Stomach (tissue), 9 donors: ENCODE measurements around the gene SOX6. TPM values are rescaled to one million over a fixed set of nuclear protein-coding genes. Genes with fewer than 3 reads are reported as not detected.

Source experiments
- DNase-seq, 2 donors: peaks; one replicate each; pipeline versions ENCODE4 v3.0.0 to v3.0.0-alpha.2; 2013 to 2019
- H3K27ac ChIP-seq, 5 donors: fragments of 200-600 bp in 4 of 5; sonication (generic) in 4 of 5; one replicate each; pipeline ENCODE4 v1.5.1; 2013 to 2019; ENCODE audit warnings: mild to moderate bottlenecking in 1 of 5, moderate library complexity in 1 of 5
- H3K27me3 ChIP-seq, 3 donors: fragments of 200-600 bp; sonication (generic); one replicate each; pipeline ENCODE4 v1.5.1; 2017 to 2019; ENCODE audit warnings: mixed run types in 1 of 3
- H3K36me3 ChIP-seq, 4 donors: fragments of 200-600 bp; sonication (generic); 1 replicate in 3 of 4; 2 replicates in 1 of 4; pipeline ENCODE4 v1.5.1; 2016 to 2019
- H3K4me1 ChIP-seq, 4 donors: fragments of 200-600 bp; sonication (generic); one replicate each; pipeline ENCODE4 v1.5.1; 2016 to 2019
- H3K4me3 ChIP-seq, 4 donors: fragments of 200-600 bp; sonication (generic) in 3 of 4; one replicate each; pipeline ENCODE4 v1.5.1; 2016 to 2019; ENCODE audit warnings: mild to moderate bottlenecking in 1 of 4
- H3K9me3 ChIP-seq, 4 donors: fragments of 200-600 bp; sonication (generic); one replicate each; pipeline ENCODE4 v1.5.1; 2016 to 2019
- EP300 ChIP-seq: sonication (generic); formaldehyde crosslinking; IDR thresholded peaks from one replicate; pipeline ENCODE4 v1.6.1; 2017; ENCODE audit warnings: antibody characterized with exemption
- POLR2A ChIP-seq, 4 donors: fragments of 450-650 bp; IDR thresholded peaks; one replicate each; pipeline ENCODE4 v1.6.1; 2016; ENCODE audit warnings: antibody characterized with exemption in 4 of 4, control low read depth in 2 of 4, mild to moderate bottlenecking in 1 of 4, moderate library complexity in 1 of 4
- POLR2AphosphoS5 ChIP-seq, 3 donors: sonication (generic); formaldehyde crosslinking; IDR thresholded peaks; one replicate each; pipeline ENCODE4 v1.6.1; 2016; ENCODE audit warnings: antibody characterized with exemption in 3 of 3
- WGBS, 5 donors: extraction: QIAGEN DNeasy Blood & Tissue Kit in 3 of 5; methylation state at CpG; one replicate each; pipeline versions ENCODE4 v1.1.5 to v1.1.7; 2013 to 2018; 5-methylcytosine and 5-hydroxymethylcytosine counted together
- intact Hi-C: fragments of 100-400 bp; cut with DNase I; formaldehyde crosslinking; loops from one replicate; pipeline ENCODE4 v1.15.1; 2023; ENCODE audit warnings: low total_unique reads
- polyA plus RNA-seq, 3 donors: library from polyadenylated mRNA; stranded (reverse); fragments of 200-250 nt; gene quantifications; one replicate each; pipeline ENCODE4 v1.2.3, GENCODE V29; 2013
- total RNA-seq, 5 donors: library from RNA; depleted of rRNA; stranded (reverse); fragments of >200 nt; gene quantifications; one replicate each; pipeline versions ENCODE4 v1.1.0 to v1.2.3, GENCODE V29; 2014 to 2016
- TF ChIP-seq, protein P1 (sequence below), 7 experiments: fragments of 450-650 bp in 4 of 7; fragments of 200-600 bp in 3 of 7; sonication (generic) in 3 of 7; IDR thresholded peaks; one replicate each; pipeline ENCODE4 v1.5.1; 2016 to 2019; ENCODE audit warnings: antibody characterized with exemption in 7 of 7, control low read depth in 2 of 7, mild to moderate bottlenecking in 1 of 7
- donor health status: healthy with polysubstance abuse.
- donor health status: Bipolar disorder and iron deficiency.
- donor health status: healthy.

Gene SOX6
- total and polyA plus RNA-seq, 8 donors: 1.2 to 13.6 (median 4.5) TPM

DNA sequence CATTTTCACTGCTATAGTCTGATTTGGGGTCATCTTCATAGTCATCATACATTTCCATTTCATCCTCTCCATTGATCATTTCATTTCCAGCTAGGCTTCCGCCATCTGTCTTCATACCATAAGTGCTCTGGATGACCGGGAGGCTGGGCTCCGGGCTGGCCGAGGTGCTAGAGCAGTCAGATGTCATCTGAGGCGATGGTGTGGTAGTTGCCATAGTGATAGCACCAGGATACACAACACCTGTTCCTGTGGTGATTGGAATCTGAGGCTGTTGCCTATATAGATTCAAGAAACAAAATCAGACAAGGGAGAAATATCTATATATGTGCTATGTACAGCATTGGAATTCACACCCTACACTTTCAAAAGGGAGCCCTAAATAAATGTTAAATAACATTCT lies 383.5 kb downstream of the SOX6 start:
- no peak overlapping the region for H3K27ac ChIP-seq
- H3K27me3 ChIP-seq: no peaks in the 10 kb centered on the region
- TF ChIP-seq, protein P1, sequence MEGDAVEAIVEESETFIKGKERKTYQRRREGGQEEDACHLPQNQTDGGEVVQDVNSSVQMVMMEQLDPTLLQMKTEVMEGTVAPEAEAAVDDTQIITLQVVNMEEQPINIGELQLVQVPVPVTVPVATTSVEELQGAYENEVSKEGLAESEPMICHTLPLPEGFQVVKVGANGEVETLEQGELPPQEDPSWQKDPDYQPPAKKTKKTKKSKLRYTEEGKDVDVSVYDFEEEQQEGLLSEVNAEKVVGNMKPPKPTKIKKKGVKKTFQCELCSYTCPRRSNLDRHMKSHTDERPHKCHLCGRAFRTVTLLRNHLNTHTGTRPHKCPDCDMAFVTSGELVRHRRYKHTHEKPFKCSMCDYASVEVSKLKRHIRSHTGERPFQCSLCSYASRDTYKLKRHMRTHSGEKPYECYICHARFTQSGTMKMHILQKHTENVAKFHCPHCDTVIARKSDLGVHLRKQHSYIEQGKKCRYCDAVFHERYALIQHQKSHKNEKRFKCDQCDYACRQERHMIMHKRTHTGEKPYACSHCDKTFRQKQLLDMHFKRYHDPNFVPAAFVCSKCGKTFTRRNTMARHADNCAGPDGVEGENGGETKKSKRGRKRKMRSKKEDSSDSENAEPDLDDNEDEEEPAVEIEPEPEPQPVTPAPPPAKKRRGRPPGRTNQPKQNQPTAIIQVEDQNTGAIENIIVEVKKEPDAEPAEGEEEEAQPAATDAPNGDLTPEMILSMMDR (IDR thresholded peaks at IDR 0.05): no peak
- TF ChIP-seq POLR2A (IDR thresholded peaks at IDR 0.05): no peak
- TF ChIP-seq EP300: no peak
- TF ChIP-seq POLR2AphosphoS5 (IDR thresholded peaks at IDR 0.05): no peak
- no peaks in the 10 kb centered on the region for H3K36me3 ChIP-seq
- WGBS, 5 donors: 83 to 91% (median 85%) methylated on average over 5 of the region's 5 CpGs
- H3K4me1 ChIP-seq: peaks cover 18 to 29% (median 25%) of the 10 kb centered on the region in 4 donors
- DNase-seq: no peak
- H3K9me3 ChIP-seq: no peaks in the 10 kb centered on the region
- intact Hi-C loops: no loop called here
- H3K4me3 ChIP-seq: no peak overlapping the region

DNA sequence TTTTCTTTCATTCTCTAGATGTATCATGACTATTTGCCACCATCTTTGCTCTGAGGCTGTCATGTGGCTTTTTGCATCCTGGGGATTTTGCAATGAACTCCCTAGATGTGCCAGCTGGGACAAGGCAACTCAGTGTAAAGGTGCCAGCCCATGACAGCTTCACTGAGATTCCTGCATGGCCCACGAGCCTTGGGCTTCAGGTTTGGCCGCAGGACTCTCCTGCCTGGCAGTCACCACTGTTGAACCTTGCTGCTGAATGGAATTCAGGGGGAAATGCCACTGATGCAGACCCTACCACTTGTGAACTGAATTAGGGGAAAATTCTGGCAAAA lies 385.2 kb downstream of the SOX6 start:
- Histone ChIP-seq H3K27me3 (no peaks in the 10 kb centered on the region), H3K4me1 (peaks cover 26 to 45% (median 33%) of the 10 kb centered on the region in 4 donors), H3K9me3 (no peaks in the 10 kb centered on the region), H3K36me3 (no peaks in the 10 kb centered on the region), H3K27ac (peak overlapping the region in 1 of 5 donors; percentile 80), H3K4me3 (no peak overlapping the region)
- intact Hi-C loops: no loop called here
- WGBS, 5 donors: 87 to 98% (median 95%) methylated on average over 2 of the region's 2 CpGs
- TF ChIP-seq POLR2AphosphoS5 (IDR thresholded peaks at IDR 0.05) (no peak), EP300 (no peak), POLR2A (IDR thresholded peaks at IDR 0.05) (no peak)
- TF ChIP-seq, protein P1 (IDR thresholded peaks at IDR 0.05): no peak
- no peak for DNase-seq

DNA sequence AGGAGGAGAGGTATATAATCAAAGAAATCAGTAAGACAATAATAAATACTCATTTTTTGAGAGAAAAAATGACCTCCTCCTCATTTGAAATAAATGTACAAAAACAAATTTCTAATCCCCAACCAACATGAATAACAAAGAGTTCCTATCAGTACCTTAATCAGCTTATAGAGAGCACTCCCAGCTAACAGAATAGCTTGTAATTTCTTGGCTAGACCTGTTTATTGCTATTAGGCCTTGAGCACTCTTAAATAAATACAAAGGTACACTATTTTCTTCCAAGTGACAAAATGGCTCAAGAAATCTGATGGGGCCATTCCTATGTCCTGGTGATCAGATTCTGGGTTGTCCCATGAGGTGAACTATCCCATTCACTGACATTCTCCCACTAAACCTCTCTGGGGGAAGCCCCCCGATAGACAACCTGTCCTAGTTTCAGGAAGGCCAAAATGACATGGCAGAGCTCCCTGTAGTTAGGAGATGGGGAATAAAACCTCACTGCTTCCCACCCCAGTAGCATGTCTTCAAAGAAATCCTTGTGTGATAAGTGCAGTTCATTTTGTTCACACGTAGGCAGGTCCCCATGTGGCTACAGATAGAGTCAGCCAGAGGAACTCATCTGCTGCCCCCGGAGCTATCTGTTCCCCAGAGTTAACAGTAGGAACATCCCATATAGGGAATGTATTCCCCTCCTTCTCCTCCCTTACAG lies 385.7 kb downstream of the SOX6 start:
- 86 to 94% (median 91%) methylated on average over 3 of the region's 3 CpGs for WGBS, 5 donors
- H3K36me3 ChIP-seq: no peaks in the 10 kb centered on the region
- no peaks in the 10 kb centered on the region for H3K9me3 ChIP-seq
- H3K4me1 ChIP-seq: peaks cover 26 to 45% (median 33%) of the 10 kb centered on the region in 4 donors
- peak overlapping the region in 2 of 5 donors; percentile 80 to 83 for H3K27ac ChIP-seq
- H3K27me3 ChIP-seq: no peaks in the 10 kb centered on the region
- no peak overlapping the region for H3K4me3 ChIP-seq
- intact Hi-C loops: no loop called here
- DNase-seq: no peak
- TF ChIP-seq, protein P1 (IDR thresholded peaks at IDR 0.05): no peak
- TF ChIP-seq EP300 (no peak), POLR2AphosphoS5 (IDR thresholded peaks at IDR 0.05) (no peak), POLR2A (IDR thresholded peaks at IDR 0.05) (no peak)

DNA sequence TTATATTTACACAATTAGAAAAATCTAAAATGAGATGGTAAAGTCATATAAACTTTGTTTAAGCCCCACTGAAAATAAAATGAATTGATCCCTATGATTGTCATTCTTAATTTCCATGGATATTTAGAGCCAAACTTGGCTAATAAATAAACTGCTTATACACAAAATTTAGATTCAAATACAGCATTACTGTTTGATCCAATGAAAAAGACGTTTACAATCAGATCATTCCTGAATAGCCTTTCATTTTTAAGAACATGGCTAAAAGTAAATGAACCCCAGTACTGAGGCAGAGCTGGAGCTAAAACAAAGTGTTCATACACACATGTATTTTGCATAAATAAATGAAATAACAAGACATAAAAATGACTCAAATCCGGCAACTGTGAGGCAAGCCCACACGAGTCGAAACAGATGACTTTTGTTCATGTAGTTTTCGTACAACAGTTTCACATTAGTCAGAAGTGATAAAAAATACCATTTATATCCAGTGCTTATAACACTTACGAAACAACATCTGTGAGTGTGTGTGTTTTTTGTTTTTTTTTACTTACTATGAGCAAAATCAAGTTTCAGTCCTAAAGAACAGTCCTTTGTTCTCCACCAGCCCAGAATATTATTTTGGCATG lies 386.5 kb downstream of the SOX6 start:
- peaks cover 26 to 45% (median 33%) of the 10 kb centered on the region in 4 donors for H3K4me1 ChIP-seq
- no peak overlapping the region for H3K4me3 ChIP-seq
- no peaks in the 10 kb centered on the region for H3K36me3 ChIP-seq
- WGBS, 5 donors: 63 to 77% (median 69%) methylated on average over 6 of the region's 6 CpGs
- DNase-seq: peak in 1 of 2 donors; percentile 31
- no peaks in the 10 kb centered on the region for H3K9me3 ChIP-seq
- peak overlapping the region in 4 of 5 donors; percentile 77 to 83 (median 80) for H3K27ac ChIP-seq
- TF ChIP-seq, protein P1 (IDR thresholded peaks at IDR 0.05): no peak
- TF ChIP-seq EP300: no peak
- no peak for TF ChIP-seq POLR2A (IDR thresholded peaks at IDR 0.05)
- TF ChIP-seq POLR2AphosphoS5 (IDR thresholded peaks at IDR 0.05): no peak
- intact Hi-C loops: no loop called here
- no peaks in the 10 kb centered on the region for H3K27me3 ChIP-seq
